ENCODE measurements around the gene DYNC2I2. TPM values are rescaled to one million over a fixed set of nuclear protein-coding genes. Genes with fewer than 3 reads are reported as not detected.

Gene DYNC2I2
- total RNA-seq, 1 experiment from 2014 or later = 58.6 TPM

DNA sequence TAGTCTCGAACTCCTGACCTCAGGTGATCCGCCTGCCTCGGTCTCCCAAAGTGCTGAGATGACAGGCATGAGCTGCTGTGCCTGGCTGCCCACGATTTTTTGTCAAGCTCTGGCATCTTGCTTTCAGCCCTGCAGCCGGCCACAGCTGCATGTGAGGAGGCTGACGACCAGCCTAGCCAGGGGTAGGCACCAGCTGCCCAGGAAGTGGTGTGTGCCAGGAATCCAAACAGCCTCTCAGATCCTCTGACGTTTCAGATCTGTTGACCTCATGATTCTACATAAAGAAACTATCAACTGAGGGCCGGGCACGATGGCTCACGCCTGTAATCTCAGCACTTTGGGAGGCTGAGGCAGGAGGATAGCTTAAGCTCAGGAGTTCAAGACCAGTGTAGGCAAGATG lies 19.0 kb downstream of the DYNC2I2 start:
- H3K56ac ChIP-seq (ENCODE audit: insufficient read length, low read depth, low read length) = no peak overlapping the region
- WGBS (ENCODE audit: extremely low coverage, insufficient read length, low lambda C conversion rate) = no CpG with 5 or more reads among the region's 10 CpGs
- no peak overlapping the region for H3K9ac ChIP-seq (ENCODE audit: extremely low read depth, insufficient read length, low read length)
- H3K79me2 ChIP-seq (ENCODE audit: insufficient read depth, low read length) = no peaks in the 10 kb centered on the region
- H4K5ac ChIP-seq (ENCODE audit: insufficient read length, low read depth, low read length) = no peak overlapping the region
- H2BK12ac ChIP-seq (ENCODE audit: insufficient read length, low read depth, low read length) = no peak overlapping the region
- H3K4me1 ChIP-seq (ENCODE audit: insufficient read depth, low read length) = no peaks in the 10 kb centered on the region
- H3K4me2 ChIP-seq (ENCODE audit: insufficient read depth, insufficient read length, low read length) = no peak overlapping the region
- no peak overlapping the region for H2BK5ac ChIP-seq (ENCODE audit: insufficient read length, low read length)
- Mint-ChIP-seq H3K36me3 (ENCODE audit: insufficient read depth in 1 of 3, low read depth in 3 of 3) (peaks cover 15 to 51% (median 48%) of the 10 kb centered on the region in 3 experiments), H3K4me3 (no peak overlapping the region), H3K9me3 (no peaks in the 10 kb centered on the region), H3K27me3 (ENCODE audit: low read depth) (no peaks in the 10 kb centered on the region), H3K4me1 (peaks cover 3 to 7% of the 10 kb centered on the region in 2 experiments; a peak in 3 of 4 replicates), H3K27ac (no peak overlapping the region)
- TF ChIP-seq, protein P1, sequence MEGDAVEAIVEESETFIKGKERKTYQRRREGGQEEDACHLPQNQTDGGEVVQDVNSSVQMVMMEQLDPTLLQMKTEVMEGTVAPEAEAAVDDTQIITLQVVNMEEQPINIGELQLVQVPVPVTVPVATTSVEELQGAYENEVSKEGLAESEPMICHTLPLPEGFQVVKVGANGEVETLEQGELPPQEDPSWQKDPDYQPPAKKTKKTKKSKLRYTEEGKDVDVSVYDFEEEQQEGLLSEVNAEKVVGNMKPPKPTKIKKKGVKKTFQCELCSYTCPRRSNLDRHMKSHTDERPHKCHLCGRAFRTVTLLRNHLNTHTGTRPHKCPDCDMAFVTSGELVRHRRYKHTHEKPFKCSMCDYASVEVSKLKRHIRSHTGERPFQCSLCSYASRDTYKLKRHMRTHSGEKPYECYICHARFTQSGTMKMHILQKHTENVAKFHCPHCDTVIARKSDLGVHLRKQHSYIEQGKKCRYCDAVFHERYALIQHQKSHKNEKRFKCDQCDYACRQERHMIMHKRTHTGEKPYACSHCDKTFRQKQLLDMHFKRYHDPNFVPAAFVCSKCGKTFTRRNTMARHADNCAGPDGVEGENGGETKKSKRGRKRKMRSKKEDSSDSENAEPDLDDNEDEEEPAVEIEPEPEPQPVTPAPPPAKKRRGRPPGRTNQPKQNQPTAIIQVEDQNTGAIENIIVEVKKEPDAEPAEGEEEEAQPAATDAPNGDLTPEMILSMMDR (conservative IDR thresholded peaks at IDR 0.05) = no peak
- no peak overlapping the region for H2AK5ac ChIP-seq (ENCODE audit: insufficient read length, low read length)
- H3T11ph ChIP-seq (ENCODE audit: low read length) = no peak overlapping the region
- no peak overlapping the region for H3K14ac ChIP-seq (ENCODE audit: insufficient read depth, low read length)
- H4K8ac ChIP-seq (replicated peaks; ENCODE audit: insufficient read length, low read depth, low read length) = no peak overlapping the region
- no peak overlapping the region for H3K27ac ChIP-seq (ENCODE audit: insufficient read length, low read depth, low read length)
- H4K20me1 ChIP-seq (ENCODE audit: control insufficient read depth, insufficient read depth, insufficient read length) = no peaks in the 10 kb centered on the region
- no peak for DNase-seq
- no peak overlapping the region for H3K4ac ChIP-seq (ENCODE audit: low read depth, low read length)
- no peak overlapping the region for H3K23ac ChIP-seq (ENCODE audit: insufficient read length, low read depth, low read length)
- no peak overlapping the region for H2BK20ac ChIP-seq (ENCODE audit: low read depth, low read length, poor library complexity, severe bottlenecking)
- H3K79me1 ChIP-seq (ENCODE audit: insufficient read depth, low read depth, low read length, poor library complexity, severe bottlenecking) = peaks cover under 1% of the 10 kb centered on the region
- H2BK15ac ChIP-seq (ENCODE audit: low read depth, low read length) = no peak overlapping the region
- H3K18ac ChIP-seq (ENCODE audit: insufficient read length, low read depth, low read length) = no peak overlapping the region
- no peak overlapping the region for H4K91ac ChIP-seq (ENCODE audit: insufficient read length, low read depth, low read length)
- no peaks in the 10 kb centered on the region for H3K27me3 ChIP-seq (ENCODE audit: insufficient read depth, low read length)
- no peak overlapping the region for H2AFZ ChIP-seq (ENCODE audit: low read length)
- H3K9me3 ChIP-seq (ENCODE audit: control insufficient read depth, low read depth, low read length) = no peaks in the 10 kb centered on the region
- H2BK120ac ChIP-seq (ENCODE audit: low read depth, low read length, poor library complexity, severe bottlenecking) = no peak overlapping the region
- H3K23me2 ChIP-seq (ENCODE audit: insufficient read length, low read depth, low read length, poor library complexity, severe bottlenecking) = peaks cover 5% of the 10 kb centered on the region
